Activated CD8-positive, alpha-beta memory T cell treated with anti-CD3 and anti-CD28 coated beads, Interleukin-2, amount 50 U/mL, for 48 hours (primary cell): Measurements from ENCODE around the gene GRIK3.

Source experiments
- DNase-seq: peaks from one replicate; pipeline ENCODE4 v3.0.0-alpha.2; 2020

Gene GRIK3

GRCh38 chr1:36975642-36976041 lies 58.7 kb downstream of the GRIK3 start:
- no peak for DNase-seq

GRCh38 chr1:36973056-36973455 lies 61.3 kb downstream of the GRIK3 start:
- DNase-seq, result no peak

- DNase-seq, result no peak
Observed at GRCh38 chr1:36971852-36972618, 62.3 kb downstream of the GRIK3 start.

GRCh38 chr1:36968730-36969129 lies 65.6 kb downstream of the GRIK3 start:
- no peak for DNase-seq

DNA sequence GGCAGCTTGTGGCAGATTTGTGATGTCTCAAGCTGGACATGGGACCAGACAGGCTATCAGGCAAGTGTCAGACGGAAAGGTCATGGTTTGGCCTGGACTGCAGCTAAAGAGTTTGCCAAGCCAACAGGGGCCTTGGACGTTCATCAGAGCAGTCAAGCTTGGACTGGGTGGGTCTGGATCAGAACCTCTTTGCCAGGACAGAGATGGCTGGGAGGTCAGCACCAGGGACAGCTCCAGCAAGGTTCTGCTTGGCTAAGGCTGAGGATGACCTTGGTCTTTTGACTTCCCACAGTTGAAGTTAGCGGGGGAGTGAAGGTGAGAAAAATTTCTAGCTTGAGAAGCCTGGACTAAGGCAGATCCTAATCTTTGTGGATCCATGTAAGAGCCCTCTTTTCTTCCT lies 68.1 kb downstream of the GRIK3 start:
- DNase-seq, result peak; percentile 57

DNA sequence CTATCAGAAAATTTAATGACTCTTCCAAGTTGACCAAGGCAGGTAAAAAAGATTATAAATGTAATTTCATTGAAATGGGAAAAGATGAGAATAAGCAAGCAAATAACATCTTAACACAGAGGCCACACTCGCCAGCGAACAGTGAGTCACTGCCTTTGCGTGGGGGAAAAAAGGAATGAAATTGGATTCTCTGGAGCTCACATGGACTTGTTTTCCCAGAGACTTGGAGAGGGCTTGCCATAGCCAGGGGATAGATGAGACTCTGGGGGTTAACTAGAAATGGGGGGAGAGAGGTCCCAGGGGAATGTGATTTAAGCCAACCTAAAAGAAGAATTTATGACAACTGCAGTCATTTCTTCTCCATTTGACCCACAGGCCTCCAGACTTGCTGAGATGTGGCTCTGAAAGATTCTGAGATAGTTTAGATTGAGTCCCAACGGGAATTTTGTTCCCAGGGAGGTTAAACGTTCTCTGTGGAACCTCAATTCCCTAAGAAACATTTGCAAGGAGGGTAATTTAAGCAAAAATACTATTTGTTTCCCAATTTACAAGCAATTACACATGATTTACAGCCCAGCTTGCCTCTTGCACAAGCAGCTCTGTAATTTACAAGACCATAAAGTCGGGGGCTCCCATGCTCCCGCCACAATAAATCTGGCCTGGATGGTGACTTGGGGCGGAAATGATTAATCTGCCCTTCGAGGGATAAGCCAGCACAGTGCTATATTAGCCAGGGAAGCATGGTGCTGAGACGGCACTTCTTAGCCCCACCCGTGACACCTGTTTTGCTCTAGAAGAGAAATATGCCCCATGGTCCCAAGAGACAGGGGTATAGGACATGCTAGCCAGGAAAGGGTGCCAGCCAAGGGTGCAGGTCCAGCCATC lies 68.8 kb downstream of the GRIK3 start:
- DNase-seq, result no peak

- DNase-seq, result no peak
Observed at GRCh38 chr1:36964830-36965229, 69.5 kb downstream of the GRIK3 start.

GRCh38 chr1:36963006-36963405 lies 71.3 kb downstream of the GRIK3 start:
- no peak for DNase-seq

DNA sequence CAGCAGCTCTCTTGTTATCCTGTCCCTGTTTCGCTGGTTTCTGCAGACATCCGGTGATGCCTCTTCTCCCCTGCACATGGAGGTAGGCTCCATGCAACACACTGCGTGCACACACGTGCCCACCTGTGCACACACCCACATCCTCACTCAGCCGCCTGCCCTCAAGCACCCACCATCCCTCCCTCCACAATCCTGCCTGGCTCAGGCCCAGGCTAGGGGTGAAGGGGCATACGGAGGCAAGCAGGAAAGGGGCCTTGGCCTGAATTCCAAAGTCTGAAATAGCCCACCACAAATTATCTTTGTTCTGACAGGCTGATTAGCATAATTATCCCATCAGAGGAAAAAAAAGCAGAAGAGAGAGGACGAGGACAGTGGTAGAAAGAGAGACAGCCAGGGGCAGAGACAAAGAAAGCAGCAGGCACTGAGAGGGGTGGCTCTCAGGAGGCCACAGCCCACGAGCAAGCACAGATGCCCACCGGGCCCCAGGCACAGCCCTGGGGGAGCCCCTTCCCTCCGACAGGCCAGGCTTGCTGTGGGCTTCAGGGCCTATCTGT lies 73.2 kb downstream of the GRIK3 start:
- no peak for DNase-seq

DNA sequence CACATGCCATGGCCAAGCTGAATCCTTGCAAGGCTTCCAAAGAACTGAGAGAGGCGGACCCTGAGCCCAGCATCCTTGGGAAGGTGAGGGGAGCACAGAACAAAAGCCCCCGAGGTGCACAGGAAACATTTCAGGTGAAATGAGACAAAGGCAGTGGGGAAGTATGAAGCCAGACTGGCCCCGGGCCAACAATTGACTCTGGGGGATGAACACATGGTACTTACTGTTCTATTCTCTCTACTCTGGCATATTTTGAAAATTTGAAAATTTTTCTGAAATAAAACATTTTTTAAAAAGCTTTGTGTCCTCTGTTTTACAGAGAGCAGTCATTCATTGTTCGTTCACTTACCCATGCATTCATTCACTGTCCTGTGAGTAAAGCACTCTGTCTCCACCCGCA lies 77.7 kb downstream of the GRIK3 start:
- DNase-seq, result no peak

DNA sequence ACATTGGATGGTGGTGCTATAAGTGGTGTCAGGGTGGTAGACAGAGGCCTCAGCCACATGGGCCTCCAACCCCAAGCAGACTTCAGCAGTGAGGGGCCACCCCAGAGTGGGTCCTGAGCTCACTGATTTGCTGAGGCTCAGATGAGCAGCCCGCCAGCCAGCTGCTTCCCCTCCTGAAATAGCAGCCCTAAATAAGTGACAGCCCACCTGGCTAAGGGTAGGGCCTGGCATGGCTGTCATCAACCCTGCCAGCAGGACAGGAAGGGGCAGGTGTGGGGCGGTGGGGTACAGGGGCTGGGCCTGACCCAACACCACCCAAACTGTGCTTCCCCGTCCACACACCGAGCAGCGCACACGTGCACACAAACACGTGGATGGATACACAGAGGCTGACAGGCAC lies 79.3 kb downstream of the GRIK3 start:
- no peak for DNase-seq

- DNase-seq, result no peak
Observed at GRCh38 chr1:36953061-36953460, 81.3 kb downstream of the GRIK3 start.

GRCh38 chr1:36951761-36952160 lies 82.6 kb downstream of the GRIK3 start:
- DNase-seq, result no peak

DNA sequence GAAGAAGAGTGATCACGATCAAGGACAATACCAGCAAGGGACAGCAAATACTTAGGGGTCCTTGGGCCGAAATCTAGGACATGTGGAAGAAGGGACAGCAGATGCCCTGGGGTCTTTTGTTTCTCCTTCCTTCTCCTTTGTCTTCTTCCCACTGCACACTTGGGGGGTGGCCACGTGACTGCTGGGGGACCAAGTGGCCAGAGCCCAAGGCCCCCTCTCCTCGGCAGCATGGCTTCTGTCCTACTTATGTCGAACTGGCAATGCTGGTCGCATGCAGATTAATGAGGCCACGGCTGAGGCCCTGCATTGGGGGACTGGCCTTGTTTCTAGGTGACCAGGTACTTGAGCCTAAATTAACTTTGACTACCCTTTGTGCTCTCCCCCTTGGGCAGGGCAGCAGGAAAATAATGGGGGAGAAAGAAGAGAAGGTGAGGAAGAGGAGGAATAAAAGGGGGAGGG lies 83.0 kb downstream of the GRIK3 start:
- DNase-seq, result no peak

- no peak for DNase-seq
Observed at GRCh38 chr1:36950604-36951291, 83.6 kb downstream of the GRIK3 start.

DNA sequence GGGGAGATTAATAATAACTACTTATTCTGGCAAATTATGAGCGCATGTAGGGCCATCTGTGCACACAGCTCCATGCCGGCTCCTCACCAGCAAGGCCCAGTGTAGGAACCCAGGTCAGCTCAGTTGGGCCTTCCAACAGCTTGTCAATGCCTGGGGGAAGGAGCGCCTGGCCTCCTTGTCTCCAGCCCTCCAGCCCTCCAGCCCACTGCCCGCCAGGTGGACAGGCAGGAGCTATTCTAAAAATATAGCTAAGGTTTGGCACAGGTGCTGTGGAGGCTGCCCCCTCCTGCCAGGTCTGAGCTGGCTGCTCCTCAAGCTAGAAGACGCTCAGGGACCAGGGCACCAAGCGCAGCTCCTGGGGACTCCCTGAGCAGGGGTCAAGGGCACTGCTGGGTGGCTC lies 85.7 kb downstream of the GRIK3 start:
- no peak for DNase-seq

GRCh38 chr1:36948147-36948546 lies 86.2 kb downstream of the GRIK3 start:
- DNase-seq, result no peak

DNA sequence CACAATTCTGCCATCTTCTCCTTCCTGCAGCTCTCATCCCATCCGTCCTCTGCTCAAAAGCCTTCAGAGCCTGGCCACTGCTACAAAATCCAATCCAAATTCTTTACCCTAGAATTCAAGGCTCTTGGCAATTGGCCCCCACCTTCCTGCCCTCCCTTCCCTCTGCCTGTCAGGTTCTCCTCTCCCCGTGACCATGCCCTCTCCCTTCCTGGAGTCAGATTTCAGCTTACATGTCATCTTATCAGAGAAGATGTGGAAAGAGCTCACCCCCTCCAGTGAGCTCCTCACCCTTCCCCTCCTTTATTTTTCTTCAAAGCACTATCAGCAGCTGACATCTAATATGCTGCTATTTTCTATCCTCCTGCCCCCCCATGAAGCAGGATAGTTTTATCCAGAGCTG lies 86.9 kb downstream of the GRIK3 start:
- DNase-seq, result no peak

DNA sequence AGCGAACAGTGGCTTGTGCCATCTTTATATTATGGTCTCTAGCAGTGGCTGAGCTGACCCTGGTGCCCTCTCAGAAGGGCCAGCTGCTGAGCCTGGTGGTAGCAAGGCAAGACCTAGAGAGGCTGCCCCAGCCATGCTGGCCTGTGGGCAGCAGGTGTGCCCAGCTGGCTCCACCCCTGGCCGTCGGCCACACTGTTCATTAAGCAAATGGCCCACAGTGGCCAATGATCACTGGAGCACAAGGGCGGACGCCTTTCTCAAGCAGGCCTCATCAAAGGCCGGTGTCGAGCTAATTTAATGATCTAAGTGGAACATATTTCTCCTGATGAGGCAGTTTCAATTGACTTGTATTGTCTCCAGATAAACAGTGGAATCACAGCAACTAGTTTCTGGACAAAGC lies 89.4 kb downstream of the GRIK3 start:
- no peak for DNase-seq

DNA sequence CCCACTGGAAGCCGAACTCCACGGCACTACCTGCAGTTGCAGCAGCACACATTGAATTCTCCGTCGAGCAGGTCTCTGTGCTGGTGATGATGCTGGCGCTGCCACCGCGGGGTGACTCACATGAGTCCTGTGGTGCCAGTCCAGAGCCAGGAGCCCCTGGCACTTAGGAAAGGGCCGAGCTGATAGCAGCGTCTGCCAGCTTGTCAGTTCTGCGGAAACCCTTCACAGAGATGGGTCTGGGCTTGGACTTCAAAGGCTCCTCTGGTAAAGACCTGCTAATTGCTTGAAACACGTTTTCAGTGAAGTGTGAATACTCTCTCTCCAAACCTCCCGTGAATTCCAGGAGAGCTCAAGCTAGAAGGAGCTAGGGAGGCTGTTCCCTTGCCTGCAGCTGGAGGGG lies 92.2 kb downstream of the GRIK3 start:
- no peak for DNase-seq

- DNase-seq, result no peak
Observed at GRCh38 chr1:36941316-36941978, 92.9 kb downstream of the GRIK3 start.

- no peak for DNase-seq
Observed at GRCh38 chr1:36938819-36939218, 95.5 kb downstream of the GRIK3 start.

DNA sequence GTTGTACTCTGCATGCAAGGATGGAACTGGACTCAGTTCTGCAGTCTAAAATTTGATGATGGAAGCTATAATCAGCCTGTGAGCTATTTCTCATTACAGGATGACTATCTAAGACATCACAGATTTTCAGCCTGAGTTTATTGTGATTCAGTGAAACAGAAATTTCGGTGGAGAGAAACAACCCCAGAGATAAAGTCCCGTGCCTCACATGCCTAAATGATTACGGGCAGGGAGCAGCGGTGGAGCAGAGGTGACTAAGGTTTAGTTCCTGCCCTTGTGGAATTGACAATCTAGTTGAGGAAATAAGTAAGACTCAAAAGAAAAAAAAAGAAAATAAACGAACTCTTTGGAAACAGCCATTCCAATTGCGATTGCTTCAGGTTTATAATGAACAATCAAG lies 96.9 kb downstream of the GRIK3 start:
- DNase-seq, result no peak
